GM19438 (cell line): ENCODE results near the gene HMGB3.

Experiments used
- ATAC-seq: cut with Tn5 transposase; IDR thresholded peaks from one replicate; pipeline ENCODE4 v1.9.1; 2021; ENCODE audit warnings: low read depth; ENCODE audit not compliant: unreplicated experiment

Gene HMGB3

DNA sequence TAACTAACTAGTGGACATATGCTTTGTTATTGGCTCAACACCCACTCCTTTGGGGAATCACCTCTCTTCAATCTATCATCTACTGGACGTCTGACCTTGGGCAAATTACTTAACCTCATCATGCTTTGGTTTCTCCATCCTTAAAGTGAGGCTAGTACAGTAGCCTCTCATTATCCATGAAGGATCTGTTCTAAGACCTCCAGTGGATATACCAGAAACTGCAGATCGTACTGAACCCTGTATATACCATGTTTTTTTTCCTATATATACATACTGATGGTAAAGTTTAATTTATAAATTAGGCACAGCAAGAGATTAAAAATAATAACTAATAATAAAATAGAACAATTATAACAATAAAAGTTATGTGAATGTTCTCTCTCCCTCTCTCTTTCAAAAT, 56.2 kb downstream of the HMGB3 start:
- ATAC-seq = no peak
